Suprapubic skin (tissue), 4 donors: ENCODE results near the gene SLC6A6.

Experiments used
- EP300 ChIP-seq: sonication (generic); formaldehyde crosslinking; IDR thresholded peaks from one replicate; pipeline ENCODE4 v1.6.1; 2017; ENCODE audit warnings: antibody characterized with exemption
- POLR2A ChIP-seq, 2 donors: fragments of 450-650 bp; IDR thresholded peaks; one replicate each; pipeline ENCODE4 v1.6.1; 2017; ENCODE audit warnings: antibody characterized with exemption in 2 of 2, mild to moderate bottlenecking in 2 of 2, moderate library complexity in 2 of 2
- POLR2AphosphoS5 ChIP-seq, 3 donors: sonication (generic); formaldehyde crosslinking; IDR thresholded peaks; one replicate each; pipeline ENCODE4 v1.6.1; 2017; ENCODE audit warnings: antibody characterized with exemption in 3 of 3
- TF ChIP-seq, protein P1 (sequence below), 2 donors: fragments of 200-600 bp in 1 of 2; fragments of 450-650 bp in 1 of 2; sonication (generic) in 1 of 2; IDR thresholded peaks; one replicate each; pipeline ENCODE4 v1.5.1; 2016 to 2019; ENCODE audit warnings: antibody characterized with exemption in 2 of 2, mild to moderate bottlenecking in 1 of 2, moderate library complexity in 1 of 2

DNA sequence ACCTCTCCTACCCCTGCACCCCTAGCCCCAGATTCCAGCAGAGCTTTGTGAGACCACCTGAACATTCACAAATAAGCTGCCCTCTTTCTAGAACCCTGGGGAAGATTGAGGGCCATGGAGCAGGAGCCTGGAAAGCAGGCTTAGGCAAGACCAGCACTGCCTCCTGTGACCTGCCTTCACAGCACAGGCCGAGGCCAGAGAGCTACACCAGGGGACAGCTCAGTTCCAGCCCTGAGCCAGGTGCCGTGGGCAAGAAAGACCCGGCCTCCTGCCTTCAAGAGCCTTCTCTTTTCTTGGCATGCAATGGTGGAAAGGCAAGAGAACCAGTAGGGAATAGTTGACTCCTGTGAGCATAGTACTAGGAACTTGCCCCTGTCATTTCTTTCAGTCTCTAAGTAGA is 48.1 kb downstream of the SLC6A6 start:
- TF ChIP-seq EP300, result no peak
- TF ChIP-seq, protein P1, sequence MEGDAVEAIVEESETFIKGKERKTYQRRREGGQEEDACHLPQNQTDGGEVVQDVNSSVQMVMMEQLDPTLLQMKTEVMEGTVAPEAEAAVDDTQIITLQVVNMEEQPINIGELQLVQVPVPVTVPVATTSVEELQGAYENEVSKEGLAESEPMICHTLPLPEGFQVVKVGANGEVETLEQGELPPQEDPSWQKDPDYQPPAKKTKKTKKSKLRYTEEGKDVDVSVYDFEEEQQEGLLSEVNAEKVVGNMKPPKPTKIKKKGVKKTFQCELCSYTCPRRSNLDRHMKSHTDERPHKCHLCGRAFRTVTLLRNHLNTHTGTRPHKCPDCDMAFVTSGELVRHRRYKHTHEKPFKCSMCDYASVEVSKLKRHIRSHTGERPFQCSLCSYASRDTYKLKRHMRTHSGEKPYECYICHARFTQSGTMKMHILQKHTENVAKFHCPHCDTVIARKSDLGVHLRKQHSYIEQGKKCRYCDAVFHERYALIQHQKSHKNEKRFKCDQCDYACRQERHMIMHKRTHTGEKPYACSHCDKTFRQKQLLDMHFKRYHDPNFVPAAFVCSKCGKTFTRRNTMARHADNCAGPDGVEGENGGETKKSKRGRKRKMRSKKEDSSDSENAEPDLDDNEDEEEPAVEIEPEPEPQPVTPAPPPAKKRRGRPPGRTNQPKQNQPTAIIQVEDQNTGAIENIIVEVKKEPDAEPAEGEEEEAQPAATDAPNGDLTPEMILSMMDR (IDR thresholded peaks at IDR 0.05), result no peak
- TF ChIP-seq POLR2AphosphoS5 (IDR thresholded peaks at IDR 0.05), result no peak
- no peak for TF ChIP-seq POLR2A (IDR thresholded peaks at IDR 0.05)
